Stimulated activated CD4-positive, alpha-beta T cell treated with anti-CD3 and anti-CD28 coated beads, Interleukin-1b, Interleukin-23, amount 100 ng/mL, for 4 hours (primary cell): ENCODE results near the gene B3GALT6.
"Not testable (repeated sequence)": the region's sequence is repeated elsewhere in the genome, so short reads cannot be mapped to it uniquely, and the experiment has no call there.

Experiments used
- DNase-seq, 2 donors: peaks; one replicate each; pipeline ENCODE4 v3.0.0-alpha.2; 2020; ENCODE audit warnings: low read depth in 2 of 2

B3GALT6 gene

DNA sequence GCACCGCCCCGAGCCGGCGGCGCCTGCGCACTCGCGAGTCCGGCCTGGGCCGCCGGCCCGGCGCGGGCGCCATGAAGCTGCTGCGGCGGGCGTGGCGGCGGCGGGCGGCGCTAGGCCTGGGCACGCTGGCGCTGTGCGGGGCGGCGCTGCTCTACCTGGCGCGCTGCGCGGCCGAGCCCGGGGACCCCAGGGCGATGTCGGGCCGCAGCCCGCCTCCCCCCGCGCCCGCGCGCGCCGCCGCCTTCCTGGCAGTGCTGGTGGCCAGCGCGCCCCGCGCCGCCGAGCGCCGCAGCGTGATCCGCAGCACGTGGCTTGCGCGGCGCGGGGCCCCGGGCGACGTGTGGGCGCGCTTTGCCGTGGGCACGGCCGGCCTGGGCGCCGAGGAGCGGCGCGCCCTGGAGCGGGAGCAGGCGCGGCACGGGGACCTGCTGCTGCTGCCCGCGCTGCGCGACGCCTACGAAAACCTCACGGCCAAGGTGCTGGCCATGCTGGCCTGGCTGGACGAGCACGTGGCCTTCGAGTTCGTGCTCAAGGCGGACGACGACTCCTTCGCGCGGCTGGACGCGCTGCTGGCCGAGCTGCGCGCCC lies at the start of gene B3GALT6:
Gene B3GALT6 (plus strand): TSS at position 30 of the 588 bp plus-strand sequence. CDS start 42 bp downstream, at position 72.
- no peak for DNase-seq

DNA sequence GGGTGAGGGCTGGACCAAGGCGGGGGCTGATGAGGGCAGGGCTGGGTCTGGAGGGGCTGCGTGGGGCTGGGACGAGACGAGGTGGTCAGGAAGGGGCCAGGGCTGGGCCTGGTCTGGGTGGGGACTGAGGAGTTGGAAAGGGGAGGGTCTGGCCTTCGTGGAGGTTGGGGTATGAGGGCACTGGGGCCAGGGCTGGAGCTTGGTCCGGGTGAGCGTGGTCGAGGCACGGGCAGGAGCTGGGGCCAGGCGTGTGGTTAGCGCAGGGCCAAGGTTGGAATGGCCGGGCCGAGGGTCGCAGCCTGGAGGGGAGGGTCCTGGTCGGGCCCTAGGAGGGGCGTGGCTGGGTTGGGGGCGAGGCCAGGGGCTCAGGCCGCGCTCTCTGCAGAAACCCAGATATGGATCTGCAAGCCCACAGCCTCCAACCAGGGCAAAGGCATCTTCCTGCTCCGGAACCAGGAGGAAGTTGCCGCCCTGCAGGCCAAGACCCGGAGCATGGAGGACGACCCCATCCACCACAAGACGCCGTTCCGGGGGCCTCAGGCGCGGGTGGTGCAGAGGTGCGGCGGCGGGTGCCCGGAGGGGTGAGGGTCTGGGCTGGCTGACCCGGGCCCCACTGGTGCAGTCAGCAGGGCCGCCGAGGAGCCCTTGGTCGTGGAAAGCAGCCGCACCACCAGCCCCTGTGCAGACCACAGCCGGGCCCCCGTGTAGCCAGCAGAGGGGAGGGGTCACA lies 49.4 kb upstream of the B3GALT6 start:
- no peak for DNase-seq

DNA sequence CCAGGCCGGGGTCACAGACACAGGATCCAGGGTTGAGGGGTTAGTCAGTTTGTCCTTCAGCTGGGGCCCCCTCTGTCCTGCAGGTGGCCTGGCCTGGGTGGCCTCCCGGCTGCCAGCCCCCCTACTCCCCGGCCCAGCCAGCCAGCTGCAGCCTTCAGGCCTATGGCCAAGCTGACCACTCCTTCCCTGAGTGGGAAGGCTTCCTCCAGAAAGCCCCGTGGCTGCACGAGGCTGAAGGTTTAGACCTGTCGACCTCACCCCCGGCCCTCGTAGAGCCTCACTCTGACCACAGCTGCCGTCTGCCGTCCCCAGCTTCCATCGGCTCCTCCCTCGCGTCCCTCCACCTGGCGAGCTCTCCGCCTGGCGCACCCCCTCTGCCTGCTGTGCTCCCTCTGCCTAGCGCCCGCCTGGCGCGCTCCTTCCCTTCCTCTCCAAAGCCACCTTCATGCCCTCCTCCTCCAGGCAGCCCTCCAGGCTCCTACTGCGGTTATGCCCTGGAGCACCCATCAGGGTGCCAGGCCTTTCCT lies 48.8 kb upstream of the B3GALT6 start:
- DNase-seq = no peak

DNA sequence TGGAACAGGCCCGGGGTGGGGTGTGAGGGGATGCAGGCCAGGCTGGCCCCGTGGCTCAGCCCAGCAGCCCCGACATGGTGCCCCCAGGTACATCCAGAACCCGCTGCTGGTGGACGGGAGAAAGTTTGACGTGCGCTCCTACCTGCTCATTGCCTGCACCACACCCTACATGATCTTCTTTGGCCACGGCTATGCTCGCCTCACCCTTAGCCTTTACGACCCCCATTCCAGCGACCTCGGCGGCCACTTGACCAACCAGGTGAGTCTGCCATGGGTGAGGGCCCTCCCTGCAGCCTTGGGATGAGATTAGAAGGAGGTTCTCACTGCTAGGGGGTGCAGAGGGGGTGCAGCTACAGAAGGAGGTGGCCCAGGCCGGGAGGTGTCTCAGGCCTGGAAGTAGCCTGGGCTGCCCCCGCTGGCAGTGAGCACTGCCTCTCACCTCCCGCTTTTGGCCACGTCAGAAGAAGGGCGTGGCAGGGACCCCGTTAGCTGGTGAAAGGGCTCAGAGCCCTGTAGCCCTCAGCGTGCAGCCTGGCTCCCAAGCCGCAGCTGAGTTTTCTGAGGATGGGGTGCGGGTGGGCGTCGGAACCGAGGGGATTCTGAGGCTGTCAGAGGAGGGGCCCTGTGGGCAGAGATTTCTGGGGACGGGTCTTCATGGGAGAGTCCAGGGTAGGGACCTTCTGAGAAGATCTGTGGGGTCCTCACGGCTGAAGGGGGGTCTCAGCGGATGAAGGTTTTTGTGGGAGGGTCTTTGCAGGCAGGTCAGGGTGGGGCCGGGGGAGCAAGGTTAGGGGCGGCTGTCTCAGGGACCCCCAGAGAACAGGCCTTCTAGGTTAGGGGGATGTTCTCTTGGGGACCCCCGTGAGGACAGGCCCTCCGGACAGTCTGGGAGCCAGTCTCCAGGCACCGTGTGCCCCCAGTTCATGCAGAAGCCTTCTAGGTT lies 47.9 kb upstream of the B3GALT6 start:
- no peak for DNase-seq

DNA sequence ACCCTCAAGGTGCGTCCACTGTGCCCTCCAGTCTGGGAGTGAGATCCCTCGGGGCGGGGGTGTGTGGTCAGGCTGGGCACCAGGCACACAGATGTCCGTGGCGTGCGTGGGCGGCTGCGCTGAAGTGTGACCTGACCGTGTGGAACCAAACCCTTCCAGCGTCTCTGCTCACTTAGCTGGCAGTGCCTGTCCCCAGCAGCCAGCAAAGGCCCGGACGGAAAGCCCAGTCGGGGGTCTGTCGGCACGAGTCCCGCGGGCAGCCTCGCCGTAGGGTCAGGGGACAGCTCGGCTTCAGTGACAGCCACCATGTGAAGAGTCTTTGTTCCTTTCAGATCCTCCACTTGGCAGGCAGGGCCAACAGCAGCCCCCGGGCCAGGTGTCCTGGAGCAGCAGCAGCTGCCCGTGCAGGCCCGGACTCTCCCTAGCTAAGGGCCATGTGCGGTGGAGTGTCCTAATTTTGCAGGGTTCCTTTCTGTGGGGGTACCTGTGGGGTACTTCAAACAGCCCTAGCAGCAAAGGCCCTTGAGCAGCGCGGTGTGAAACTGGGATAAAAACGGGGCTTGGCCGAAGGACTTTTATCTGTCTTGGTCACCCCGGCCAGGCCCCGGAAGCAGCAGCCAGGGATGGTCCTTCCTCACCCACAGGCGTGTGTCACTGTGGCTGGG lies 46.8 kb upstream of the B3GALT6 start:
- DNase-seq = no peak

DNA sequence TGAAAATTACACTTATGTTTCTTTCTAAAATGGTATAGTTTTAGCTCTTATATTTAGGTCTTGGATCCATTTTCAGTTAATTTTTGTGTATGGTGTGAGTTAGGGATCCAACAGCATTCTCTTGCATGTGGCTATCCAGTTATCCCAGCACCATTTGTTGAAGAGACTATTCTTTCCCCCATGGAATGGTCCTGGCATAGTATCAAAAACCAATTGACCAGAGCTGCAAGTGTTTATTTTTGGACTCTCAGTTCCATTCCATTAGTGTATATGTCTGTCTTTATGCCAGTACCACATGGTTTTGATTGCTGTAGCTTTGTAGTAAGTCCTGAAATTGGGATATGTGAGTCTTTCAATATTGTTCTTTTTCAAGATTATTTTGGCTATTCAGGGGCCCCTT lies 44.1 kb upstream of the B3GALT6 start:
- DNase-seq = no peak

DNA sequence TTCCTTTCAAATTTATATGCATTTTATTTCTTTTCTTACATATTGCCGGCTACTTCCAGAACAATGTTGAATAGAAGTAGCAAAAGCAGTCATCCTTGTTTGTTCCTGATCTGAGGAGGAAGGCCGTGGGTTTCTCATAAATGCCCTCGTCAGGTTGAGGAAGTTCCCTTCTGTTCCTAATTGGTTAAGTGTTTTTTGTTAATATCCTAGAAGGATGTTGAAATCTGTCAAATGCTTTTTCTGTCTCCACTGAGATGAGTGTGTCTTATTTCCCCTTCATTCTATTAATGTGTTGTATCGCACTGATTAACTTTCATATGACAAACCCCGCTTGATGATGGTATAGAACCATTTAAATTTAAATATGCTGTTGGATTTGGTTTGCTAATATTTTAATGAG lies 42.9 kb upstream of the B3GALT6 start:
- no peak for DNase-seq

DNA sequence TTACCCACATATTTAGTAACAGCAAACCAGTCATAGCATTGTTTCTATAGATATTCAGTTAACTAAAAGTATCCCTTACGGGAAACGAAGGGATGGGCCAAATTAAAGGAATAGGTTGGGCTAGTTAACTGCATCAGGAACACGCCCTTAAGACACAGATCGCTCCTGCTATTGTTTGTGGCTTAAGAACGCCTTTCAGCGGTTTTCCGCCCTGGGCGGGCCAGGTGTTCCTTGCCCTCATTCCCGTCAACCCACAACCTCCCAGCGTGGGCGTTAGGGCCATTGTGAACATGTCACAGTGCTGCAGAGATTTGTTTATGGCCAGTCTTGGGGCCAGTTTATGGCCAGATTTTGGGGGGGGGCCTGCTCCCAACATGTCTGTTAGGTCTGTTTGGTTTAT lies 40.3 kb upstream of the B3GALT6 start:
- DNase-seq = no peak

DNA sequence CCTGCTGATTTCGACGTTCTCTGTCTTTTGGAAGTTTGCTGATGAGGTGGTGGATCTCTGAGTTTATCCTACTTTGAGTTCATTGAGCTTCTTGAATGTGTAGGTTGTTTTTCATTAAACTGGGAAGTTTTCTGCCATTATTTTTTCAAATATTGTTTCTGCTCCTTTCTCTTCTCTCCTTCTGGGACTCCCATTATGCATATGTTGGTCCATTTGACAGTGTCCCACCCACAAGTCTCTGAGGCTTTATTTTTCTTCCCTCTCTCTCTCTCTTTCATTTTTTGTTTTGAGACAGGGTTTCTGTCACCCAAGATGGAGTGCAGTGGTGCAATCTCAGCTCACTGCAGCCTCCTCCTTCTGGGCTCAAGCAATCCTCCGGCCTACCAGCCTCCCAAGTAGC lies 37.3 kb upstream of the B3GALT6 start:
- DNase-seq = no peak

DNA sequence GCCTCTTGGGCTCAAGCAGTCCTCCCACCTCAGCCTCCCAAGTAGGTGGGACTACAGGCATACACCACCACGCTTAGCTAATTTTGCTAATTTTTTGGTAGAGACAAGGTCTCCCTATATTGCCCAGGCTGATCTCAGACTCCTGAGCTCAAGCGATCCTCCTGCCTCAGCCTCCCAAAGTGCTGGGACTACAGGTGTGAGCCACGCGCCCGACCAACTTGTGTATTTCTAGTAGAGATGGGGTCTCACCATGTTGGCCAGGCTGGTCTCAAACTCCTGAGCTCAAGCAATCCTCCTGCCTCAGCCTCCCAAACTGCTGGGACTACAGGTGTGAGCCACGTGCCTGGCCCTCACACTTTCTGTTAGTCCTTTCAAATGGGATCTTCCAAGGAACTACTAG lies 36.3 kb upstream of the B3GALT6 start:
- DNase-seq = not testable (repeated sequence)

DNA sequence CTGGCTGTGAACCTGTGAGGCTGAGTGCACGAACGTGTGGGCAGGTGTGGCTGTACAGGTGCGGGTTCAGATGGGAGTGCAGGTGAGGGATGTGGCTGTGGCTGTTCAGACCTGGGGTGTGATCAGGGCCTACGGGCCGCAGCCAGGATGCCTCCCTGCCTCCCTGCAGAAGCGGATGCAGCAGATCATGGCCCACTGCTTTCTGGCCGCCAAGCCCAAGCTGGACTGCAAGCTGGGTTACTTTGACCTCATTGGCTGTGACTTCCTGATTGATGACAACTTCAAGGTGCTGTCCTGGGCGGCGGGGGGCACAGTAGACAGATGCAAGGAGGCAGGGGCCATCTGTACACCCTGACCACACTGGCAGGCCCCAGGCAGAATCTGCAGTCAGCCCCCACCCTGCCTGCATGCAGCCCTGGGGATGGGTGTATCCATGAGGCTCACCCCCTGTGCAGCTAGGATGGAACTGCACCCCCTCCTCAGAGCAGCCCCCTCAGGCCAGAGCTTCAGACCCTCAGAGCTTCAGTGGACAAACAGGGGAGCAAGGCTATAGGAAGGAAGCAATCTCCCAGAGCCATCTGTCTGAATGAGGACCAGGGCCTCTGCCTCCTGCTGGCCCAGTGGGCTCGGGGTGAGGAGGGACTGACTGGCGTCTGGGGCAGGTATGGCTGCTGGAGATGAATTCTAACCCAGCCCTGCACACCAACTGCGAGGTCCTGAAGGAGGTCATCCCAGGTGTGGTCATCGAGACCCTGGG lies 35.4 kb upstream of the B3GALT6 start:
- no peak for DNase-seq

DNA sequence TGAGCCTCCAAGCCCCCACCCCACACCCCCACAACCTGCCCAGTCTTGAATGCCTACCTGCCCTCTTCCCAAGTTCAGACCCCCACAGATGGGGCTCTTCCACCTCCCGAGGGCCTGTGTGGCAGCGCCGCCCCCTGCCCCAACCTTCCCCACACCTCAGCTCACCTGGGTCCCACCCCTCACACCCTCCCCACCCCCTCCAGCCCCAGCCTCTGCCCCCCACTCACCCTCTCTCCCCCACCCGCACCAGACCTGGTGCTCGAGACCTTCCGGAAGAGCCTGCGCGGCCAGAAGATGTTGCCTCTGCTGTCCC lies 34.9 kb upstream of the B3GALT6 start:
- DNase-seq = no peak

DNA sequence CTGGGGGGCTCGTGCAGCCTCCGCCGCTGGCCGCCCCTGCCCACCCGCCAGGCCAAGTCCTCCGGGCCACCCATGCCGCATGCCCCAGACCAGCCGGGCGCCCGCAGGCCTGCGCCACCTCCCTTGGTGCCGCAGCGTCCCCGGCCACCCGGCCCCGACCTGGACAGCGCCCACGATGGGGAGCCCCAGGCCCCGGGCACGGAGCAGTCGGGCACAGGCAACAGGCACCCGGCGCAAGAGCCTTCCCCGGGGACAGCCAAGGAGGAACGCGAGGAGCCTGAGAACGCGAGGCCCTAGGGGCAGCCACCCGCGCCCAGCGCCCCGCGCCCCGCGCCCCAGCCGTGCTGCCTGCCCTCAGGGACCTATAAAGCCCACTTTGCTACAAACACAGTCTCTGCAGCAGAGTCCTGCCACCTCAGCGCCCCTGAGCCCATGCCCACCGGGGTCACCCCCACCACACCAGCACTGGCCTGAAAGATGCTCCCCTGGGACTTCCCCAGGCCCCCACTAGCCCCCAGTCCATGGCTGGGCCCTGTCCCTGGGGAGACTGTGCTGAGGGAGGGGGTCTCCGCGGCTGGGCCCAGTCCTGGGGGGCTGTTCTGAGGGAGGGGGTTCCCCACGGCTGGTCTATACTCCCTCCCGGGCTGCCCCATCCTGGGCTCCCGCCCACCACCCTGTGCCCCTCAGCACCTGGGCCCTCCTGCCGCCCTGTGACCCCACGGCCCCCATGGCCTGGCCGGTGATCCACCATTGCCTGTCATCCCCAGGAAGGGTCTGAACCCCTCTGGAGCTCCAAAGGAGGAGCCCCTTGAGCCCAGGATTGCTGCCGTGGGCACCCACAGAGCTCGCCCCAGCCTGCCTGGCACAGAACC lies 34.2 kb upstream of the B3GALT6 start:
- no peak for DNase-seq

DNA sequence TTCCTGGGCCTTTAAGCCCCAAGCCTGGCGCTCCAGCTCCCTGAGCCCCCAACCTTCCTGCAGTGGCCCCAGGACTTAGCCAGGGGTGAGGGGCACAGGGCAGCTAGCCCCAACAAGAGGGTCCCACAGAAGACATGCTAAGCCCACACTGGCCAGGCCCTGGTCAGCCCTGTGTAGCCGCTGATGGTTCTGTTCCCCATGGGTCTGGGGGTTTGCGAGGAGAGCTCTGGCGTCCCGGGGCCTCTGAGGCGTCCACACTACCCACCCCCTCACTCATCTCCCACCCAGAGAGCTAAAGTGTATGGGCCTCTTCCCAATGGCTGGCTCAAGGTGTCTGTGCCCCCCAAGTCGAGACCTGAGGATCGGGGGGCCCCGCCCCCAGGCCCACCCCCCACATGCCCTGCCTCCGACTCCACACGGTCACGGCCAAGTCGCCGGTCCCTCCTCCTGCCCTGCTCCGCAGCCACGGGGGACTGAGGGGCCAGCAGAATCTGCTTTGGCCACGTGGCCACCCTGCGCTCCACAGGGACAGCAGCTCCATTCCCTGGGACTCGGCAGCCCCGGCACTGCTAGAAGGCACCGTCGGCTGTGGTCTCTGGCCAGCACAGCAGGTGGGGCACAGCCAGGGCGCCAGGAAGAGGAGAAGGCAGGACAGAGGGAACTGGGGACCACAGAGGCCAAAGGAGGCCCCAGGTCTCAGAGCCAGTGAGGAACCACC lies 33.5 kb upstream of the B3GALT6 start:
- DNase-seq = no peak

DNA sequence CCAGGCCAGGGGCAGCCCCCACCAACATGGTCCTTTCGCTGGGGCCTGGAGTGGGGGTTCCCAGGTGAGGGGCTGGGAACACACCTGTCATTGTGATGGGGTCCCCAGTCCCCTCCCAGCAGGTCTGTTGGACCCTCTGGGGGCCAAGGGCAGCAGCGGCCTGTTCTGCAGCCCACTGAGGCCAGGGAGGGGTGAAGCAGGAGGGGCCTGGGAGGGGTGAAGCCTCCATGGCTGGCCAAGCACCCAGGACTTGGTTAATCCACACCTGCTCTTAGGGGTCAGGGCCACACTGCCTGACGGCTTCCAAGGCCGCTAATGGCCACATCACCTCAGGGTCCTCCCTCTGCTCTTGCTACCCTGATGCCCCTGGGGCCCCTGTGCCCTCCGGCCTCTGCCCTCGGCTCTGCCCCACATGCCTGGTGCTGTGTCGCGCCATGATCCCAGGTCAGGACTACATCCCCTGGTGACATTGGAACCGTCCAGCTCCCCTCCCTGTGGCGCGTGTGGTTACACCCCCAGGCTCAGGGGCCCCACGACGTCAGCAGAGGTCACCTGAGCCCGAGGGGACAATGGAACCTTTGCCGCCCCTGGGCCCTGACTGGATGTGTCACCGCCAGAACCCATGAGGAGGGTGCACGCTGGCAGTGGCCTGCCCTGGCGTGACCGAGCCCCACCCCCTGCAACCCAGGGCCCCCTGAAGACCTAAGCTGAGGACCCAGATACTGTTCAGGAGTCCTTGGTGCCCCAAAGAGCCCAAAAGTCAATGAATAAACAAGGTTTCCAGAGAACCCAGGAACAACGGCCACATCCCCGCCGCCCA lies 32.7 kb upstream of the B3GALT6 start:
- DNase-seq = no peak

DNA sequence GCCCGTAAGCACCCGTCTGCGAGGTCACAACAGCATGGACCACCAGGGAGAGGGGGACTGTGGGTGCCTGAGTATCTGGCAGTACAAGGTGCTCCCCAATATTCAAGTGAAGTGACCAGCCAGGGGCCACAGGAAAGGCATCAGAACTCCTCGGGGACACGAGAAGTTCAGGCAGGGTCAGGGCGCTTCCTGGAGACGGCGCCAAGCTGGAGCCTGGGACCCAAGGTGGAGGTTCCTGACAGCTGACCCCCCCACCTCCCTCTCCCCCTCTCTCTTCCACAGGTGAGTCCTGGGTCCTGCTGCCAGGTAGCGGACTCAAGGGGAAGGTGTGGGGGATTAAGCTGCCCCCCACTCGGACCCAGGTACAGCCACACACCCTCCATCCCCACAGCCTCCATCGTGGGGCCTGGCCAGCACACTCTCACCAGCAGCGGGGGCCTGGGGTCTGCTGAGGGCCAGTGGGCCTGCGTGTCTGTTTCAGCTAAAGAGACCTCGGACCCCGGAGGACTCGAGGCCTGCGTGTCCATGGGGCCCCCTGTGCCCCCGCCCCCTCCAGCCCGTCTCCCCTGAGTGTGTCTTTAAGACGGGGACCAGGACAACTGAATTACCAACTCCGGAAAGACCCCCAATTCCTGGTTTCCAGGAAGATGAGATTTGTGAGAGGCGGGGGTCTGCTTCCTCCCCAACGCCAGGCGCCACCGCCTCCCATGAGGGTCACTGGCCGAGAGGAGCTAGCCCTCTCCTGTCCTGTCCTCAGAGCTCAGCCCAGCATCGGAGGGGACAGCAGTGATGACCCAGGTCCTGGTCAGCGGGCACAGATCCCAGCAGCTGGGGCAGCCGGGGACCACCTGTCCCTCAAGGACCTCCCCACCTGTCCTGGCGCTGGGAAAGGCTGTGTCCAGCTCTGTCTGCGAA lies 31.8 kb upstream of the B3GALT6 start:
- no peak for DNase-seq
